COLO668 (cell line): Measurements from ENCODE around the gene OTOG.

Experiments used
- DNase-seq: peaks from one replicate; lab custom pipeline; 2025; ENCODE audit not compliant: unreplicated experiment; lab: John Stamatoyannopoulos, UW

The OTOG gene

DNA sequence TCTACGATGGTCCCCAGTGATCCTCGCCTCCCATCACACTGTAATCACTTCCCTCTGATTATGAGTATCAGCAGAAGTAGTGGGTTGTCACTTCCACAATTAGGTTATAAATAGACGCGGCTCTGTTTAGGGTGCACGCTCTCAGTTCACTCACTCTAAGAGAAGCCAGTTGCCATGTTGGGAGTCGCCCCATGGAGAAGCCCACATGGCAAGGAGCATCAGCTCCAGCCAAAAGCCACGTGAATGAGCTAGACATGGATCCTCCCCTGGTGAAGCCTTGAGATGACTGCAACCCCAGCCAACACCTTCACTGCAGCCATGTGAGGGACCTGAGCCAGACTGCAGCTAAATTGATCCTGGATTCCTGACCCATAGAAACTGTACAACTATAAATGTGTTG is 145.9 kb downstream of the OTOG start:
- DNase-seq: no peak

DNA sequence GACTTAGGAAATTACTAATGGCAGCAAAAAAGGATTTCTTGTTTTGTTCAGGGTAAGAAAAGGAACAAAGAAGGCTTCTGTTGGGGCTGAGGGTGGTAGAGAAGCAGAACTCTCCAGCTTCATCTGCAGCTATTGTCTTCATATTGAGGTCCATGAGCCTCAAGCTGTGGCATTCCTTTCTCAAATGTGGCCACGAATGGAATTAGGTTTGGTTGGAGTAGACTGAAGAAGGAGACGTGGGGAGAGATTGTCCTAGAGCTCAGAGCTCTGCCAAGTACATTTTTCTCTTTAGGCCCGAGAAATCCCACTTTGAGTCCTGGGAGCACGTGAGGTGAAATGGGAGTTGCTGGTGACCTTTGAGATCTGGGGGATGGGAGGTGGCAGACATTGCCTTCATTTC is 146.5 kb downstream of the OTOG start:
- no peak for DNase-seq

DNA sequence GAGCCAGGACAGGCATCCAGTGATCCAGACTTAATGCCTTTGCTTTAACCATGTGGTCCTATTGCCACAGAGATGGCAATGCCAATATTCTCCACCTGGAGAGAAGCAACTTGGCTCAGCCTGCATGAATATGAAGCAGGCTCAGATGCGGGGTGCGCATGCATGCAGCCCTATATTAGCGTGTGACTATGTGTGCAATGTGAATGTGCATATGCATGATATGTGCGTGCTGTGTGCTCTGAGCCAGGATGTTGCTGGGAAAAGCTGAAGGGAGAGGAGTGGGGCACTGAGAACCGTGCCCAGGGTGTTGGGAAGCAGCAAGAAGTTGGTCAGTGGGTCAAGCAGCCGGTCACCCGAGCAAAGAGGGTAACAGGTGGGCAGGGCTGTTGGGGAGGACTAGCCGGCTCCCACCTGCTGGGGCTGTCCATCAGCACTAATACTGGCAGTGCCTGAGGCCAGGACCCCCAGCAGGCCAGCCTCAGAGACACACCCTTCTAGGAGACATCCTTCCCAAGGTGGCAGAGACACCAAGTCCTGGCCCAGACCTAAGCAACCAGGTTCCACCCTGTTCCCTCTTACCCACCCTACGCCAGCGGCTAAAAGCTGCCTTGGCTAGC is 147.5 kb downstream of the OTOG start:
- no peak for DNase-seq

DNA sequence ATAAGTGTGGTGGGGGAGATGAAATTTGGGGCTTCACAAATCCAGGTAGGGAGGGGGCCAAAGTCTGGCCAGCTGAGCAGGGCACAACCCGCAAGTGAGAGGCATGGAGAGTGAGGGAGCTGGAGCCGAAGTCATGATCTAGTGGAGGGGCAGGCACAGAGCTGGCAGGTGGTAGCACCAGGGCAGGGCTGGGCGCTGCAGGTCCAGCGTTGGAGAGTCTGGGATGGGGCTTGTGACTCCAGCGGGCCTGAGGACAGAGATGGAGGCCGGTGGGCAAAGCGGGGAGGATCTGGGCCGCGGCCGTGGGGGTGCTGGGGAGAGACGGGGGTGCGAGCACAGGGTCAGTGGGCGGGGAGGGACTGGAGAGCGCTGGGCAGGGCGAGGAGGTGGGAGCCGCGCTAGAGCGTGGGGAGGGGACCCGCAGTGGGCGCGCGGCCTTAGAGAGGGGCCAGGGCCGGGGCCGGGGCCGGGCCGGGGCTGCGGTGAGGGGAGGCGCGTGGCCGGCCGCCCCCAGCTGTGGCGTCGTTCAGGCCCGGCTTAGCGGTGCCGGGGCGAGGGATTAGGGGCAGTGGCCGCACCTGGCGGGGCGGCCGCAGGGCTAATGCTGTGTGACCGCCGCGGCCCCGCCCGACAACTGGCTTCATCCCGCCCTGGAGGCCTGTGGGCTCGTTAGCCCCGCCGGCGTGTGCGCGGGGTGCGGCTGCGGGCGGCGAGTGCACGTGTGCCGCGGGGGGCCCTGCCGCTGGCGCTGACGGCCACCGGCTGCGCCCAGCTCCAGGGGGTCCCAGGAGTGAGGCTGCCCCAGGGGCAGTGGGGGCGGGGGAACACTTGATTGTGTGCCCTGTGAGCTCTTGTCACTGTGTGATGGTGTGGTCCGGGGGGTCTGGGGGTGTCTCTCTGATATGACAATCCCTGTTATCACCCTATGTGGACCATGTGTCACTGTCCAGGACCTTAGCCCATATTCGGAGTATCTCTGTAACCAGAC is 148.7 kb downstream of the OTOG start:
- peak; percentile 44 for DNase-seq

GRCh38 chr11:17696741-17697140 is 149.7 kb downstream of the OTOG start:
- DNase-seq: no peak
